GM12878 (cell line): ENCODE measurements around the gene SHISA9. TPM values are rescaled to one million over a fixed set of nuclear protein-coding genes. Genes with fewer than 3 reads are reported as not detected.

Experiments used
- ATAC-seq: fragments of 200-7000 bp; cut with Tn5 transposase; 3 replicates; pipeline ENCODE4 v1.9.1; 2020; ENCODE audit warnings: mild to moderate bottlenecking, moderate library complexity
- BruUV-seq: library from RNA; stranded (reverse); fragments of 400-500 nt; replicated peaks from 2 replicates; lab custom pipeline; 2021; lab: Mats Ljungman, UMichigan
- CTCF ChIA-PET: fragments of 300-600 bp; sonication (Branson Sonifier 250); formaldehyde crosslinking; extraction: SDS; loops from one replicate; lab custom pipeline; 2021; ENCODE audit warnings: inconsistent platforms; lab: Yijun Ruan, JAX
- POLR2A ChIA-PET: fragments of 350-600 bp; formaldehyde crosslinking; extraction: SDS; loops from one replicate; lab custom pipeline; 2021; ENCODE audit warnings: inconsistent platforms; lab: Charles Lee
- RAD21 ChIA-PET: fragments of 300-600 bp; sonication (Branson Sonifier 250); formaldehyde crosslinking; loops from one replicate; lab custom pipeline; 2023; ENCODE audit warnings: antibody characterized with exemption; ENCODE audit not compliant: unreplicated experiment; lab: Charles Lee
- SMC1A ChIA-PET: fragments of 300-600 bp; sonication (Branson Sonifier 250); formaldehyde crosslinking; loops from one replicate; lab custom pipeline; 2023; ENCODE audit not compliant: unreplicated experiment, uncharacterized antibody; lab: Charles Lee
- DNase-seq: peaks from one replicate; pipeline ENCODE4 v3.0.0-alpha.2; 2011; ENCODE audit warnings: low read depth, low spot score
- FAIRE-seq: peaks from 3 replicates; lab custom pipeline; 2011; peaks lifted over from hg19 to GRCh38; lab: Jason Lieb, UNC
- H2AFZ ChIP-seq: 2 replicates; pipeline ENCODE4 v1.6.0; 2011; ENCODE audit warnings: low read depth, low read length, control low read depth; ENCODE audit not compliant: control insufficient read depth
- H3K27ac ChIP-seq: 2 replicates; pipeline ENCODE4 v1.5.1; 2011; ENCODE audit warnings: control low read depth; ENCODE audit not compliant: control insufficient read depth, insufficient read depth
- H3K27me3 ChIP-seq, 2 experiments: replicated peaks in 1 of 2; 2 replicates each; pipeline versions ENCODE4 v1.6.0 to v1.6.1; 2011; ENCODE audit warnings: low read length in 1 of 2; ENCODE audit not compliant: control insufficient read depth in 2 of 2, insufficient read depth in 2 of 2
- H3K36me3 ChIP-seq, 2 experiments: 2 replicates each; pipeline ENCODE4 v1.5.1; 2011; ENCODE audit warnings: low read length in 1 of 2; ENCODE audit not compliant: control insufficient read depth in 2 of 2, insufficient read depth in 2 of 2
- H3K4me1 ChIP-seq: 2 replicates; pipeline ENCODE4 v1.6.1; 2011; ENCODE audit warnings: mild to moderate bottlenecking, low read length, moderate library complexity, mixed read lengths; ENCODE audit not compliant: control insufficient read depth, insufficient read depth
- H3K4me2 ChIP-seq: 2 replicates; pipeline ENCODE4 v1.6.0; 2011; ENCODE audit warnings: control low read depth; ENCODE audit not compliant: control insufficient read depth, insufficient read depth
- H3K4me3 ChIP-seq: fragments of 200-600 bp; sonication (generic); 2 replicates; pipeline ENCODE4 v1.5.1; 2016
- H3K79me2 ChIP-seq: 2 replicates; pipeline ENCODE4 v1.6.0; 2011; ENCODE audit warnings: low read length; ENCODE audit not compliant: control insufficient read depth, insufficient read depth
- H3K9ac ChIP-seq: 2 replicates; pipeline ENCODE4 v1.8.0; 2011; ENCODE audit warnings: low read length, control low read depth, mixed read lengths; ENCODE audit not compliant: control insufficient read depth, insufficient read depth
- H3K9me3 ChIP-seq: replicated peaks from 3 replicates; pipeline ENCODE4 v1.5.1; 2011; ENCODE audit warnings: mild to moderate bottlenecking, low read length; ENCODE audit not compliant: control insufficient read depth, insufficient read depth
- H4K20me1 ChIP-seq: 2 replicates; pipeline ENCODE4 v1.6.0; 2011; ENCODE audit not compliant: control insufficient read depth, insufficient read depth
- BRCA1 ChIP-seq: IDR thresholded peaks from 2 replicates; pipeline ENCODE4 v1.6.1; 2011; ENCODE audit warnings: low read depth, low read length, improper control_type of control experiment
- EP300 ChIP-seq, 2 experiments: fragments of 150-350 bp in 1 of 2; IDR thresholded peaks; 2 replicates each; pipeline ENCODE4 v1.6.1; 2011 to 2012; ENCODE audit warnings: low read depth in 2 of 2, low read length in 2 of 2, borderline replicate concordance in 1 of 2, improper control_type of control experiment in 1 of 2, inconsistent platforms in 1 of 2; ENCODE audit not compliant: control insufficient read depth in 1 of 2
- GATAD2B ChIP-seq: fragments of 450-650 bp; conservative IDR thresholded peaks from 2 replicates; pipeline ENCODE4 v1.6.1; 2017; ENCODE audit warnings: low read depth, mild to moderate bottlenecking, moderate library complexity
- JUND ChIP-seq: IDR thresholded peaks from 2 replicates; pipeline ENCODE4 v1.6.1; 2012; ENCODE audit warnings: low read depth, mild to moderate bottlenecking, low read length, improper control_type of control experiment, moderate library complexity
- MEF2B ChIP-seq: fragments of 450-650 bp; IDR thresholded peaks from 2 replicates; pipeline ENCODE4 v1.6.1; 2018; ENCODE audit warnings: mild to moderate bottlenecking, moderate library complexity; ENCODE audit not compliant: partially characterized antibody, poor library complexity, severe bottlenecking
- NBN ChIP-seq: fragments of 450-650 bp; IDR thresholded peaks from 2 replicates; pipeline ENCODE4 v1.6.1; 2016
- NFIC ChIP-seq: IDR thresholded peaks from 2 replicates; pipeline ENCODE4 v1.6.1; 2012; ENCODE audit warnings: low read depth, mild to moderate bottlenecking, inconsistent platforms, low read length, moderate library complexity
- NFXL1 ChIP-seq: fragments of 450-650 bp; IDR thresholded peaks from 2 replicates; pipeline ENCODE4 v1.6.1; 2017; ENCODE audit warnings: antibody characterized with exemption, mild to moderate bottlenecking, borderline replicate concordance
- RB1 ChIP-seq: fragments of 450-650 bp; formaldehyde crosslinking; IDR thresholded peaks from 2 replicates; pipeline ENCODE4 v1.6.1; 2017; ENCODE audit warnings: mild to moderate bottlenecking, borderline replicate concordance
- REST ChIP-seq: IDR thresholded peaks from 2 replicates; pipeline ENCODE4 v1.6.1; 2012; ENCODE audit warnings: mild to moderate bottlenecking, low read depth, low read length
- SMC3 ChIP-seq: IDR thresholded peaks from 2 replicates; pipeline ENCODE4 v1.6.1; 2011; ENCODE audit warnings: low read length, improper control_type of control experiment, borderline replicate concordance
- SRF ChIP-seq, 2 experiments: IDR thresholded peaks; 2 replicates each; pipeline ENCODE4 v1.6.1; 2011; ENCODE audit warnings: low read depth in 2 of 2, low read length in 2 of 2, mild to moderate bottlenecking in 1 of 2, moderate library complexity in 1 of 2
- YBX1 ChIP-seq: fragments of 450-650 bp; IDR thresholded peaks from 2 replicates; pipeline ENCODE4 v1.6.1; 2016; ENCODE audit warnings: antibody characterized with exemption
- ZNF24 ChIP-seq: fragments of 450-650 bp; IDR thresholded peaks from 2 replicates; pipeline ENCODE4 v1.6.1; 2017; ENCODE audit warnings: antibody characterized with exemption, mild to moderate bottlenecking
- ZNF687 ChIP-seq: fragments of 450-650 bp; IDR thresholded peaks from 2 replicates; pipeline ENCODE4 v1.6.1; 2017; ENCODE audit warnings: mild to moderate bottlenecking, moderate library complexity
- WGBS: methylation state at CpG from one replicate; pipeline ENCODE4 v1.1.6; 2016; ENCODE audit warnings: low lambda C conversion rate; ENCODE audit not compliant: insufficient replicate concordance, insufficient coverage; ENCODE audit errors: missing lambda C conversion rate; 5-methylcytosine and 5-hydroxymethylcytosine counted together
- in situ Hi-C: fragments of 300-500 bp; cut with MboI; formaldehyde crosslinking; loops from 9 replicates; pipeline ENCODE4 v1.14.3; 2018; ENCODE audit warnings: mixed read lengths
- intact Hi-C: fragments of 100-400 bp; cut with micrococcal nuclease; formaldehyde crosslinking; loops from one replicate; pipeline ENCODE4 v1.14.2; 2022; ENCODE audit not compliant: unreplicated experiment
- polyA plus RNA-seq, 11 experiments: library from polyadenylated mRNA; depleted of rRNA in 4 of 11; unstranded in 6 of 11; stranded (reverse) in 5 of 11; fragments of >200 nt; fragmentation: Nextera tagmentation in 4 of 11; fragmentation: Illumina TruSeq in 1 of 11; extraction: Ambion mirVana in 4 of 11; extraction: Trizol in 1 of 11; gene quantifications; 1 replicate in 1 of 11; 2 replicates in 10 of 11; pipeline versions ENCODE4 v1.2.1 to v1.2.3, GENCODE V29; 2011 to 2016; ENCODE audit warnings: inconsistent platforms in 2 of 11, missing spikeins in 2 of 11, low read depth in 1 of 11
- total RNA-seq, 4 experiments: library from RNA; depleted of rRNA in 3 of 4; stranded (reverse); fragments of >200 nt in 3 of 4; fragmentation: Illumina TruSeq in 1 of 4; extraction: Trizol in 1 of 4; gene quantifications; 2 replicates each; pipeline versions ENCODE4 v1.2.1 to v1.2.3, GENCODE V29; 2013 to 2021

The SHISA9 gene
- total and polyA plus RNA-seq, 10 of the 15 experiments (the other 5 are each of a cell fraction or from before 2014, with no cell fraction given): 0.03 to 25.5 (median 0.07) TPM

- TF ChIP-seq MEF2B (no peak), ZNF24 (no peak), SRF (IDR thresholded peaks at IDR 0.05; ENCODE audit: low read depth in 2 of 2, low read length in 2 of 2) (no peak), ZNF687 (no peak), SMC3 (no peak)
Measured at GRCh38 chr16:13127144-13127543, 225.7 kb downstream of the SHISA9 start (continued).

- Histone ChIP-seq H3K27me3 (no peaks in the 10 kb centered on the region), H2AFZ (no peak overlapping the region), H3K27ac (no peak overlapping the region), H3K79me2 (no peaks in the 10 kb centered on the region), H3K4me2 (no peak overlapping the region), H3K9ac (no peak overlapping the region), H4K20me1 (no peaks in the 10 kb centered on the region), H3K9me3 (no peaks in the 10 kb centered on the region; the same call in 2 of the 3 replicates), H3K36me3 (no peaks in the 10 kb centered on the region), H3K4me3 (no peak overlapping the region), H3K4me1 (no peaks in the 10 kb centered on the region)
- intact Hi-C loops: no loop called here
- ATAC-seq: no peak; the same call in 2 of the 3 replicates
- WGBS: 3% methylated on average over 1 of the region's 1 CpG
- CTCF ChIA-PET: interaction anchor here (1.4 kb wide), 1 partner anchor 9 kb away, joined by 3 read pairs; no protein-coding TSS in a partner anchor
- DNase-seq: no peak
- no peak for FAIRE-seq
- POLR2A ChIA-PET: no interaction called here
- SMC1A ChIA-PET: interaction anchor here (1.4 to 2.7 kb wide), 3 partner anchors 10 to 69 kb away, joined by 5 to 12 read pairs (median 5); no protein-coding TSS in a partner anchor
- in situ Hi-C loops: no loop called here
- RAD21 ChIA-PET: interaction anchor here (1.6 kb wide), 2 partner anchors 13 to 23 kb away, joined by 3 to 4 read pairs; no protein-coding TSS in a partner anchor
- no TSS peak for BruUV-seq
- no peak for TF ChIP-seq NFXL1
- TF ChIP-seq GATAD2B: no peak
- no peak for TF ChIP-seq YBX1
- no peak for TF ChIP-seq REST
- no peak for TF ChIP-seq RB1
- TF ChIP-seq BRCA1: no peak
- no peak for TF ChIP-seq NFIC
- TF ChIP-seq EP300 (IDR thresholded peaks at IDR 0.05; ENCODE audit: borderline replicate concordance in 1 of 2, control insufficient read depth in 1 of 2, low read depth in 2 of 2, low read length in 2 of 2): no peak
- no peak for TF ChIP-seq JUND
- no peak for TF ChIP-seq NBN
Measured at GRCh38 chr16:13130586-13130985, 229.2 kb downstream of the SHISA9 start.
